Breast epithelium (tissue), 4 donors: ENCODE data around the gene ADARB1. TPM values are rescaled to one million over a fixed set of nuclear protein-coding genes. Genes with fewer than 3 reads are reported as not detected.

Source experiments
- DNase-seq, 2 donors: peaks; one replicate each; pipeline ENCODE4 v3.0.0-alpha.2; 2019; ENCODE audit warnings: low spot score in 2 of 2
- H3K27ac ChIP-seq, 2 donors: fragments of 200-600 bp; sonication (generic) in 1 of 2; one replicate each; pipeline ENCODE4 v1.5.1; 2016 to 2019; ENCODE audit warnings: mild to moderate bottlenecking in 1 of 2
- H3K27me3 ChIP-seq, 2 donors: fragments of 200-600 bp; sonication (generic) in 1 of 2; one replicate each; pipeline versions ENCODE4 v1.5.1 to v1.6.0; 2017 to 2019; ENCODE audit warnings: control low read depth in 1 of 2, mild to moderate bottlenecking in 1 of 2
- H3K36me3 ChIP-seq: fragments of 200-600 bp; one replicate; pipeline ENCODE4 v1.5.1; 2019
- H3K4me1 ChIP-seq, 2 donors: fragments of 200-600 bp; sonication (generic); one replicate each; pipeline ENCODE4 v1.5.1; 2016 to 2019; ENCODE audit warnings: control low read depth in 1 of 2
- H3K4me3 ChIP-seq, 3 donors: fragments of 200-600 bp; sonication (generic); 1 replicate in 2 of 3; 2 replicates in 1 of 3; pipeline ENCODE4 v1.5.1; 2016 to 2019; ENCODE audit warnings: mild to moderate bottlenecking in 3 of 3, moderate library complexity in 2 of 3
- H3K9me3 ChIP-seq, 2 donors: fragments of 200-600 bp; sonication (generic) in 1 of 2; one replicate each; pipeline ENCODE4 v1.5.1; 2016 to 2019; ENCODE audit warnings: control low read depth in 1 of 2
- CTCF ChIP-seq, 3 donors: fragments of 450-650 bp; IDR thresholded peaks; one replicate each; pipeline ENCODE4 v1.5.1; 2016 to 2017; ENCODE audit warnings: antibody characterized with exemption in 3 of 3, mild to moderate bottlenecking in 3 of 3, moderate library complexity in 3 of 3
- POLR2A ChIP-seq: fragments of 450-650 bp; IDR thresholded peaks from one replicate; pipeline ENCODE4 v1.6.1; 2016; ENCODE audit warnings: antibody characterized with exemption, mild to moderate bottlenecking, moderate library complexity
- POLR2AphosphoS5 ChIP-seq, 3 donors: sonication (generic); formaldehyde crosslinking; IDR thresholded peaks; one replicate each; pipeline ENCODE4 v1.6.1; 2017; ENCODE audit warnings: antibody characterized with exemption in 3 of 3
- intact Hi-C: fragments of 100-400 bp; cut with DNase I; formaldehyde crosslinking; loops from one replicate; pipeline ENCODE4 v1.15.1; 2023; ENCODE audit warnings: low total_unique reads
- total RNA-seq, 3 donors: library from RNA; depleted of rRNA; stranded (reverse); fragments of >200 nt; gene quantifications; one replicate each; pipeline ENCODE4 v1.1.0, GENCODE V29; 2016

Gene ADARB1
- total RNA-seq, 3 donors from 2014 or later: 19.9 to 21.3 (median 20.0) TPM

- Histone ChIP-seq H3K9me3 (no peaks in the 10 kb centered on the region), H3K27ac (no peak overlapping the region), H3K4me1 (no peaks in the 10 kb centered on the region), H3K4me3 (no peak overlapping the region), H3K36me3 (no peaks in the 10 kb centered on the region), H3K27me3 (no peaks in the 10 kb centered on the region)
- TF ChIP-seq POLR2AphosphoS5 (IDR thresholded peaks at IDR 0.05) (no peak), CTCF (IDR thresholded peaks at IDR 0.05) (no peak), POLR2A (no peak)
- intact Hi-C loops: no loop called here
- DNase-seq: no peak
Observed at GRCh38 chr21:45064091-45064490, 10.3 kb upstream of the ADARB1 start.

- Histone ChIP-seq H3K27me3 (no peaks in the 10 kb centered on the region), H3K4me1 (no peaks in the 10 kb centered on the region), H3K4me3 (no peak overlapping the region), H3K27ac (no peak overlapping the region), H3K9me3 (no peaks in the 10 kb centered on the region), H3K36me3 (no peaks in the 10 kb centered on the region)
- DNase-seq: peak in 1 of 2 donors; percentile 40
- TF ChIP-seq POLR2AphosphoS5 (IDR thresholded peaks at IDR 0.05): no peak
- no peak for TF ChIP-seq CTCF (IDR thresholded peaks at IDR 0.05)
- TF ChIP-seq POLR2A: no peak
- intact Hi-C loops: no loop called here
Observed at GRCh38 chr21:45064618-45065399, 9.6 kb upstream of the ADARB1 start.

- Histone ChIP-seq H3K27me3 (no peaks in the 10 kb centered on the region), H3K36me3 (no peaks in the 10 kb centered on the region), H3K9me3 (no peaks in the 10 kb centered on the region), H3K4me3 (no peak overlapping the region), H3K4me1 (no peaks in the 10 kb centered on the region), H3K27ac (no peak overlapping the region)
- DNase-seq: peak in 1 of 2 donors; percentile 22
- intact Hi-C loops: no loop called here
- no peak for TF ChIP-seq POLR2A
- TF ChIP-seq POLR2AphosphoS5 (IDR thresholded peaks at IDR 0.05): no peak
- TF ChIP-seq CTCF (IDR thresholded peaks at IDR 0.05): no peak
Observed at GRCh38 chr21:45067462-45068285, 6.7 kb upstream of the ADARB1 start.

- intact Hi-C loops: no loop called here
- H3K27ac ChIP-seq: no peak overlapping the region
- TF ChIP-seq CTCF (IDR thresholded peaks at IDR 0.05) (no peak), POLR2A (no peak), POLR2AphosphoS5 (IDR thresholded peaks at IDR 0.05) (no peak)
- no peaks in the 10 kb centered on the region for H3K27me3 ChIP-seq
- no peak overlapping the region for H3K4me3 ChIP-seq
- H3K36me3 ChIP-seq: no peaks in the 10 kb centered on the region
- no peaks in the 10 kb centered on the region for H3K4me1 ChIP-seq
- peak in 1 of 2 donors; percentile 30 for DNase-seq
- no peaks in the 10 kb centered on the region for H3K9me3 ChIP-seq
Observed at GRCh38 chr21:45069085-45069484, 5.3 kb upstream of the ADARB1 start.

- no peak overlapping the region for H3K4me3 ChIP-seq
- no peaks in the 10 kb centered on the region for H3K27me3 ChIP-seq
- no peaks in the 10 kb centered on the region for H3K36me3 ChIP-seq
- H3K27ac ChIP-seq: no peak overlapping the region
- DNase-seq: peak in 1 of 2 donors; percentile 27
- no peaks in the 10 kb centered on the region for H3K4me1 ChIP-seq
- TF ChIP-seq CTCF (IDR thresholded peaks at IDR 0.05) (no peak), POLR2A (no peak), POLR2AphosphoS5 (IDR thresholded peaks at IDR 0.05) (no peak)
- intact Hi-C loops: loop anchor here (10.0 kb wide), 1 partner anchor 115 kb away; no protein-coding TSS in a partner anchor
- no peaks in the 10 kb centered on the region for H3K9me3 ChIP-seq
Observed at GRCh38 chr21:45069711-45070110, 4.7 kb upstream of the ADARB1 start.
